K562 (cell line): ENCODE measurements around the gene AHSG. TPM values are rescaled to one million over a fixed set of nuclear protein-coding genes. Genes with fewer than 3 reads are reported as not detected.

Source experiments
- ATAC-seq: fragments of 200-7000 bp; cut with Tn5 transposase; 3 replicates; pipeline ENCODE4 v1.9.1; 2020; ENCODE audit warnings: moderate library complexity
- BruUV-seq: library from RNA; stranded (reverse); fragments of 400-500 nt; replicated peaks from 2 replicates; lab custom pipeline; 2021; lab: Mats Ljungman, UMichigan
- CTCF ChIA-PET: fragments of 300-600 bp; formaldehyde crosslinking; extraction: SDS; loops from one replicate; lab custom pipeline; 2021; ENCODE audit warnings: low intra/inter-chr PET ratio; lab: Yijun Ruan, JAX
- POLR2A ChIA-PET: fragments of 300-600, 350-650 bp; sonication (Branson Sonifier 250); formaldehyde crosslinking; extraction: SDS; loops from one replicate; lab custom pipeline; 2021; ENCODE audit warnings: antibody characterized with exemption, inconsistent platforms; lab: Yijun Ruan, JAX
- DNase-seq, 4 experiments: peaks; one replicate each; pipeline versions ENCODE4 v3.0.0 to v3.0.0-alpha.2; 2011 to 2018; ENCODE audit warnings: low spot score in 3 of 4, mixed read lengths in 3 of 4; ENCODE audit errors: extremely low read depth in 1 of 4
- FAIRE-seq: peaks from 2 replicates; lab custom pipeline; 2011; peaks lifted over from hg19 to GRCh38; lab: Jason Lieb, UNC
- H2AFZ ChIP-seq: 2 replicates; pipeline ENCODE4 v1.6.0; 2011; ENCODE audit warnings: low read depth, low read length, control low read depth, inconsistent platforms
- H3K27ac ChIP-seq: fragments of 200-600 bp; 3 replicates; pipeline ENCODE4 v1.8.0; 2011; ENCODE audit warnings: low read depth, mild to moderate bottlenecking, control low read depth, inconsistent platforms, low read length, moderate library complexity, mixed read lengths; ENCODE audit errors: extremely low read depth
- H3K27me3 ChIP-seq, 2 experiments: fragments of 300-600 bp in 1 of 2; 2 replicates in 1 of 2; 3 replicates in 1 of 2; pipeline versions ENCODE4 v1.6.0 to v1.8.0; 2011; ENCODE audit warnings: inconsistent platforms in 2 of 2, low read length in 2 of 2, mild to moderate bottlenecking in 1 of 2, mixed read lengths in 1 of 2, moderate library complexity in 1 of 2; ENCODE audit not compliant: control insufficient read depth in 2 of 2, insufficient read depth in 2 of 2
- H3K36me3 ChIP-seq: fragments of 300-600 bp; 3 replicates; pipeline ENCODE4 v1.8.0; 2011; ENCODE audit warnings: mild to moderate bottlenecking, low read length, inconsistent platforms; ENCODE audit not compliant: control insufficient read depth, insufficient read depth
- H3K4me1 ChIP-seq, 2 experiments: fragments of 200-600 bp in 1 of 2; replicated peaks in 1 of 2; 2 replicates in 1 of 2; 3 replicates in 1 of 2; pipeline versions ENCODE4 v1.5.1 to v1.8.0; 2011; ENCODE audit warnings: inconsistent platforms in 2 of 2, low read length in 2 of 2, mild to moderate bottlenecking in 1 of 2, mixed read lengths in 1 of 2, moderate library complexity in 1 of 2; ENCODE audit not compliant: control insufficient read depth in 2 of 2, insufficient read depth in 2 of 2
- H3K4me2 ChIP-seq: 2 replicates; pipeline ENCODE4 v1.6.1; 2011; ENCODE audit warnings: low read length, control low read depth, inconsistent platforms, mixed read lengths; ENCODE audit not compliant: insufficient read depth
- H3K4me3 ChIP-seq: fragments of 200-600 bp; sonication (generic), shearing (Covaris generic); 2 replicates; pipeline ENCODE4 v1.5.1; 2016; ENCODE audit warnings: control low read depth, inconsistent platforms
- H3K79me2 ChIP-seq: fragments of 200-600 bp; 3 replicates; pipeline ENCODE4 v1.8.0; 2011; ENCODE audit warnings: low read length, inconsistent platforms; ENCODE audit not compliant: control insufficient read depth, insufficient read depth
- H3K9ac ChIP-seq, 2 experiments: 2 replicates each; pipeline versions ENCODE4 v1.6.0 to v1.6.1; 2011; ENCODE audit warnings: low read depth in 2 of 2, low read length in 2 of 2, control low read depth in 1 of 2, inconsistent platforms in 1 of 2, mild to moderate bottlenecking in 1 of 2, mixed read lengths in 1 of 2; ENCODE audit not compliant: insufficient read depth in 1 of 2
- H3K9me1 ChIP-seq: one replicate; pipeline ENCODE4 v1.6.0; 2011; ENCODE audit warnings: inconsistent platforms, mild to moderate bottlenecking, low read length, moderate library complexity; ENCODE audit not compliant: control insufficient read depth, insufficient read depth
- H3K9me3 ChIP-seq: replicated peaks from 2 replicates; pipeline ENCODE4 v1.5.1; 2011; ENCODE audit warnings: low read depth, low read length, inconsistent platforms; ENCODE audit not compliant: control insufficient read depth, insufficient read depth
- H4K20me1 ChIP-seq: replicated peaks from 2 replicates; pipeline ENCODE4 v1.6.1; 2011; ENCODE audit warnings: low read length, inconsistent platforms, mixed read lengths; ENCODE audit not compliant: control insufficient read depth, insufficient read depth
- E4F1 ChIP-seq: fragments of 250-450 bp; sonication (Bioruptor Pico); IDR thresholded peaks from 2 replicates; pipeline ENCODE4 v1.5.0; 2021; ENCODE audit warnings: mild to moderate bottlenecking, borderline replicate concordance
- GABPB1 ChIP-seq: sonication (generic); formaldehyde crosslinking; IDR thresholded peaks from 2 replicates; pipeline ENCODE4 v1.8.0; 2022; ENCODE audit warnings: mild to moderate bottlenecking, missing genetic modification reagents
- HLTF ChIP-seq: fragments of 450-650 bp; IDR thresholded peaks from 2 replicates; pipeline ENCODE4 v1.6.1; 2016
- MAFF ChIP-seq: IDR thresholded peaks from 2 replicates; pipeline ENCODE4 v1.6.1; 2012; ENCODE audit warnings: low read length, improper control_type of control experiment
- RCOR1 ChIP-seq, 2 experiments: IDR thresholded peaks; 2 replicates each; pipeline ENCODE4 v1.6.1; 2012; ENCODE audit warnings: low read depth in 2 of 2, low read length in 2 of 2, borderline replicate concordance in 1 of 2, improper control_type of control experiment in 1 of 2
- VEZF1 ChIP-seq: fragments of 200-800 bp; sonication (Bioruptor generic); IDR thresholded peaks from 2 replicates; pipeline ENCODE4 v1.6.1; 2017; ENCODE audit warnings: missing genetic modification characterization, missing compliant biosample characterization
- WGBS: fragments of 100-300 bp; shearing (Covaris generic); methylation state at CpG from one replicate; pipeline ENCODE4 v1.1.6; 2016; ENCODE audit warnings: low coverage, mixed read lengths; ENCODE audit not compliant: insufficient coverage; ENCODE audit errors: missing lambda C conversion rate; 5-methylcytosine and 5-hydroxymethylcytosine counted together
- in situ Hi-C: fragments of 300-500 bp; cut with MboI; formaldehyde crosslinking; loops from 4 replicates; pipeline ENCODE4 v1.15.0; 2018; ENCODE audit warnings: inconsistent platforms, mixed read lengths
- intact Hi-C: fragments of 100-400 bp; cut with micrococcal nuclease; formaldehyde crosslinking; loops from 2 replicates; pipeline ENCODE4 v1.14.2; 2022
- polyA plus RNA-seq, 8 experiments: library from polyadenylated mRNA; depleted of rRNA in 4 of 8; stranded (reverse) in 5 of 8; unstranded in 3 of 8; fragments of >200 nt; fragmentation: Nextera tagmentation in 2 of 8; fragmentation: Illumina TruSeq in 1 of 8; extraction: Ambion mirVana in 2 of 8; extraction: Trizol in 1 of 8; gene quantifications; 2 replicates each; pipeline versions ENCODE4 v1.2.1 to v1.2.3, GENCODE V29; 2011 to 2014; ENCODE audit warnings: inconsistent platforms in 1 of 8, missing spikeins in 1 of 8
- total RNA-seq, 7 experiments: library from RNA; depleted of rRNA in 6 of 7; stranded (reverse); fragments of >200 nt in 6 of 7; fragmentation: Illumina TruSeq in 2 of 7; extraction: Trizol in 2 of 7; gene quantifications; 2 replicates each; pipeline versions ENCODE4 v1.2.1 to v1.2.3, GENCODE V29; 2011 to 2021; ENCODE audit warnings: low replicate concordance in 1 of 7
- TF ChIP-seq, protein P1 (sequence below): fragments of 250-450 bp; sonication (Bioruptor Pico); IDR thresholded peaks from 2 replicates; pipeline ENCODE4 v1.9.0; 2021; ENCODE audit warnings: mild to moderate bottlenecking

AHSG gene
- total and polyA plus RNA-seq, 9 of the 15 experiments (the other 6 are each of a cell fraction or from before 2014, with no cell fraction given) = 0.69 TPM; not detected in 8

DNA sequence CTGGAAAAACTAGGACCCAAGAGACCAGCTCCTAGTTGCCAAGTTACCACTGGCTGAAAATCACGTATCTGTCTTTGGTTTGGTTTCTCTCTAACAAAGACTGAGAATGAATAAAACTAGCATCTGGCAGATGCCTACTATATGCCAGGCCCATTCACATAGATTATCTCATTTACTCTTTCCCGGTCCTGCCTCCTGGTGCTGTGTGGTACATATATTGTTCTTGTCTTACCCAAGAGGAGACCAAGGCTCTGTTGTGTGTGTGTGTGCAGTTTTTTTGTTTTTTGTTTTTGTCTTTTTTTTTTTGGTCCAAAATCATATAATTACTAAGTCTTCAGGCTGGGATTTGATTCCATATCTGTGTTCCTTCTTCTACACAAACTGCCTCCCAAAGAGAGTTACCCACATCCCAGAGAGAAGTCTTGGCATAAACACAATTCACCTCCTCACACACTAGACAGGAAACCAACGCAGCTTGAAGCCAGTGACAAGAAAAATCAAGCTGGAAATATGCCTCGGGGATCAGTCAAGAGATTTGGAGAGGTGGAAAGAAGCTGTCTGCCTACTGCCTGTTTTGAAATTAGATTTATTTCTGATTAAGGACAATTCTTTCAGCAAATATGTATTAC lies 891 bp downstream of the AHSG start:
- no peak for DNase-seq
- no peak overlapping the region for H3K4me2 ChIP-seq
- TF ChIP-seq MAFF = no peak
- no peak for TF ChIP-seq HLTF
- TF ChIP-seq, protein P1, sequence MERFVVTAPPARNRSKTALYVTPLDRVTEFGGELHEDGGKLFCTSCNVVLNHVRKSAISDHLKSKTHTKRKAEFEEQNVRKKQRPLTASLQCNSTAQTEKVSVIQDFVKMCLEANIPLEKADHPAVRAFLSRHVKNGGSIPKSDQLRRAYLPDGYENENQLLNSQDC (CRISPR knock-in tag) = no peak
- TF ChIP-seq VEZF1 (CRISPR knock-in tag) = no peak
- no peak for TF ChIP-seq GABPB1 (CRISPR knock-in tag)
- TF ChIP-seq E4F1 (CRISPR knock-in tag) = no peak
- TF ChIP-seq RCOR1 (IDR thresholded peaks at IDR 0.05; ENCODE audit: borderline replicate concordance in 1 of 2, low read depth in 2 of 2, low read length in 2 of 2) = no peak

More for the DNA sequence above, 891 bp downstream of the AHSG start:
- intact Hi-C loops = loop anchor here (10.0 kb wide), 2 partner anchors 69 to 551 kb away; partner anchors contain the start of gene CRYGS
- Histone ChIP-seq H4K20me1 (no peaks in the 10 kb centered on the region), H2AFZ (no peak overlapping the region), H3K79me2 (no peaks in the 10 kb centered on the region), H3K9me1 (no peaks in the 10 kb centered on the region), H3K9ac (no peak overlapping the region), H3K4me1 (peaks cover 3 to 10% of the 10 kb centered on the region in 2 experiments; a peak in 3 of 5 replicates), H3K27ac (no peak overlapping the region), H3K36me3 (no peaks in the 10 kb centered on the region), H3K9me3 (no peaks in the 10 kb centered on the region), H3K4me3 (no peak overlapping the region), H3K27me3 (peaks cover 9 to 45% of the 10 kb centered on the region in 2 experiments; a peak in 4 of 5 replicates)
- no peak for FAIRE-seq
- ChIA-PET POLR2A (interaction anchor here (0.5 to 4.2 kb wide), 6 partner anchors 27 to 214 kb away, joined by 3 to 41 read pairs (median 3); partner anchors contain the start of genes DNAJB11 and EIF4A2), CTCF (interaction anchor here (0.9 kb wide), 1 partner anchor 140 kb away, joined by 4 read pairs; no protein-coding TSS in a partner anchor)
- no TSS peak for BruUV-seq
- in situ Hi-C loops = loop anchor here (10.0 kb wide), 1 partner anchor 141 kb away; no protein-coding TSS in a partner anchor
- ATAC-seq = no peak
- WGBS = 2% methylated on average over 4 of the region's 4 CpGs
